HEK293 (cell line): ENCODE results near the gene XKR8.

Experiments used
- CTCF ChIA-PET: fragments of 350-600 bp; formaldehyde crosslinking; extraction: SDS; loops from one replicate; lab custom pipeline; 2021; ENCODE audit warnings: antibody characterized with exemption; lab: Yijun Ruan, JAX
- POLR2A ChIA-PET: fragments of 300-600 bp; formaldehyde crosslinking; extraction: SDS; loops from one replicate; lab custom pipeline; 2020; ENCODE audit warnings: antibody characterized with exemption, inconsistent platforms; lab: Yijun Ruan, JAX
- H3K27ac ChIP-seq: fragments of 200-500 bp; sonication (Bioruptor generic); 2 replicates; pipeline ENCODE4 v1.5.1; 2014; ENCODE audit warnings: low read depth, low read length, control low read depth, inconsistent platforms; ENCODE audit errors: extremely low read depth
- H3K36me3 ChIP-seq, 2 experiments: fragments of 200-500 bp in 1 of 2; sonication (Bioruptor generic) in 1 of 2; 1 replicate in 1 of 2; 2 replicates in 1 of 2; pipeline ENCODE4 v1.5.1; 2014 to 2017; ENCODE audit warnings: inconsistent platforms in 2 of 2, low read length in 2 of 2; ENCODE audit not compliant: control insufficient read depth in 2 of 2, insufficient read depth in 1 of 2
- H3K4me1 ChIP-seq: fragments of 200-500 bp; sonication (Bioruptor generic); 2 replicates; pipeline ENCODE4 v1.5.1; 2014; ENCODE audit warnings: mild to moderate bottlenecking, low read length, inconsistent platforms; ENCODE audit not compliant: control insufficient read depth, insufficient read depth
- H3K4me3 ChIP-seq: 2 replicates; pipeline ENCODE4 v1.5.1; 2011; ENCODE audit warnings: low read depth, mild to moderate bottlenecking, control low read depth, low read length, moderate library complexity
- H3K9me3 ChIP-seq: fragments of 200-500 bp; sonication (Bioruptor generic); 2 replicates; pipeline ENCODE4 v1.5.1; 2014; ENCODE audit warnings: low read depth, low read length, inconsistent platforms; ENCODE audit not compliant: control insufficient read depth, insufficient read depth
- REST ChIP-seq: fragments of 450-650 bp; formaldehyde crosslinking; IDR thresholded peaks from 2 replicates; pipeline ENCODE4 v1.5.1; 2016; ENCODE audit warnings: missing biosample characterization, missing genetic modification characterization
- SP2 ChIP-seq: fragments of 450-650 bp; formaldehyde crosslinking; IDR thresholded peaks from 2 replicates; pipeline ENCODE4 v1.5.1; 2016; ENCODE audit warnings: missing biosample characterization, missing genetic modification characterization
- SP3 ChIP-seq: fragments of 450-650 bp; formaldehyde crosslinking; IDR thresholded peaks from 2 replicates; pipeline ENCODE4 v1.5.1; 2016; ENCODE audit warnings: missing biosample characterization, missing genetic modification characterization
- ZBTB20 ChIP-seq: fragments of 450-650 bp; formaldehyde crosslinking; IDR thresholded peaks from 2 replicates; pipeline ENCODE4 v1.5.1; 2016; ENCODE audit warnings: missing biosample characterization, missing genetic modification characterization
- ZFP69B ChIP-seq: fragments of 450-650 bp; formaldehyde crosslinking; IDR thresholded peaks from 2 replicates; pipeline ENCODE4 v1.5.1; 2016; ENCODE audit warnings: missing biosample characterization, missing genetic modification characterization
- ZNF292 ChIP-seq: fragments of 450-650 bp; formaldehyde crosslinking; IDR thresholded peaks from 2 replicates; pipeline ENCODE4 v1.5.1; 2016; ENCODE audit warnings: low read depth, missing biosample characterization, missing genetic modification characterization, borderline replicate concordance
- ZNF354C ChIP-seq: fragments of 450-650 bp; formaldehyde crosslinking; IDR thresholded peaks from 2 replicates; pipeline ENCODE4 v1.5.1; 2016; ENCODE audit warnings: missing biosample characterization, missing genetic modification characterization, low read depth, borderline replicate concordance
- ZNF423 ChIP-seq: fragments of 450-650 bp; formaldehyde crosslinking; IDR thresholded peaks from 2 replicates; pipeline ENCODE4 v1.5.1; 2016; ENCODE audit warnings: missing biosample characterization, missing genetic modification characterization
- ZNF549 ChIP-seq: fragments of 450-650 bp; IDR thresholded peaks from 2 replicates; pipeline ENCODE4 v1.5.1; 2018; ENCODE audit warnings: missing biosample characterization, missing genetic modification characterization, mild to moderate bottlenecking, inconsistent platforms, moderate library complexity
- ZNF704 ChIP-seq: fragments of 450-650 bp; formaldehyde crosslinking; IDR thresholded peaks from 2 replicates; pipeline ENCODE4 v1.5.1; 2016; ENCODE audit warnings: missing biosample characterization, missing genetic modification characterization
- ZNF76 ChIP-seq: fragments of 450-650 bp; formaldehyde crosslinking; IDR thresholded peaks from 2 replicates; pipeline ENCODE4; 2016; ENCODE audit warnings: low read depth, missing biosample characterization, missing genetic modification characterization, borderline replicate concordance
- ZNF792 ChIP-seq: fragments of 450-650 bp; formaldehyde crosslinking; IDR thresholded peaks from 2 replicates; pipeline ENCODE4 v1.5.1; 2016; ENCODE audit warnings: missing biosample characterization, missing genetic modification characterization
- ZNF830 ChIP-seq: fragments of 450-650 bp; IDR thresholded peaks from 2 replicates; pipeline ENCODE4 v1.5.0; 2018; ENCODE audit warnings: missing biosample characterization, missing genetic modification characterization, low read depth, mild to moderate bottlenecking, moderate library complexity
- ZSCAN30 ChIP-seq: fragments of 450-650 bp; IDR thresholded peaks from 2 replicates; pipeline ENCODE4 v1.5.1; 2018; ENCODE audit warnings: missing biosample characterization, mild to moderate bottlenecking, missing genetic modification characterization, moderate library complexity
- ZSCAN4 ChIP-seq: fragments of 450-650 bp; formaldehyde crosslinking; IDR thresholded peaks from 2 replicates; pipeline ENCODE4 v1.5.1; 2017; ENCODE audit warnings: missing biosample characterization, missing genetic modification characterization

The XKR8 gene

GRCh38 chr1:27961646-27962221 lies 2.0 kb downstream of the XKR8 start:
- Histone ChIP-seq H3K36me3 (peaks cover 3 to 38% of the 10 kb centered on the region in 2 experiments; a peak in 2 of 3 replicates), H3K27ac (no peak overlapping the region), H3K9me3 (no peaks in the 10 kb centered on the region), H3K4me1 (no peaks in the 10 kb centered on the region), H3K4me3 (no peak overlapping the region)
- ChIA-PET CTCF (interaction anchor here (0.7 to 1.2 kb wide), 3 partner anchors 12 to 104 kb away, joined by 3 to 7 read pairs (median 3); no protein-coding TSS in a partner anchor), POLR2A (interaction anchor here (0.8 to 1.1 kb wide), 2 partner anchors 10 to 132 kb away, joined by 4 to 5 read pairs; no protein-coding TSS in a partner anchor)
- TF ChIP-seq ZFP69B (tag by site-specific recombination), result 0 out of 2 replicates have a peak, but pooled peaks have one; percentile 50
- TF ChIP-seq ZNF792 (tag by site-specific recombination), result no peak
- TF ChIP-seq ZBTB20, result peak; percentile 24; the same call in 1 of the 2 replicates
- TF ChIP-seq SP2 (tag by site-specific recombination), result peak; percentile 76
- no peak for TF ChIP-seq ZSCAN30 (tag by site-specific recombination)
- TF ChIP-seq SP3, result peak; percentile 61

GRCh38 chr1:27963393-27963792 lies 3.6 kb downstream of the XKR8 start:
- CTCF ChIA-PET, result no interaction called here
- peaks cover 3 to 55% of the 10 kb centered on the region in 2 experiments; a peak in 2 of 3 replicates for H3K36me3 ChIP-seq
- H3K4me1 ChIP-seq, result no peaks in the 10 kb centered on the region
- TF ChIP-seq ZNF292 (tag by site-specific recombination), result no peak
- TF ChIP-seq ZNF354C, result no peak
- TF ChIP-seq ZSCAN4 (tag by site-specific recombination), result no peak
- no peak for TF ChIP-seq REST (tag by site-specific recombination)
- no peak for TF ChIP-seq ZFP69B (tag by site-specific recombination)
- no peak for TF ChIP-seq ZNF423 (tag by site-specific recombination)
- TF ChIP-seq ZNF830 (tag by site-specific recombination), result no peak
- TF ChIP-seq ZNF76, result no peak
- no peak for TF ChIP-seq ZNF549
- no peak for TF ChIP-seq ZNF704 (tag by site-specific recombination)
- TF ChIP-seq SP3, result no peak
- H3K4me3 ChIP-seq, result no peak overlapping the region
- POLR2A ChIA-PET, result no interaction called here
- H3K9me3 ChIP-seq, result no peaks in the 10 kb centered on the region
- H3K27ac ChIP-seq, result no peak overlapping the region
